Aorta (tissue), 5 donors: Measurements from ENCODE around the gene PCDHGC4. TPM values are rescaled to one million over a fixed set of nuclear protein-coding genes. Genes with fewer than 3 reads are reported as not detected.
A peak's percentile ranks its signal among the peaks of the same experiment; 100 is the strongest.

Experiments
- ATAC-seq: fragments of 200-7000 bp; cut with Tn5 transposase; one replicate; pipeline ENCODE4 v1.9.1; 2022; ENCODE audit warnings: moderate library complexity; ENCODE audit not compliant: low FRiP score
- DNase-seq, 2 donors: peaks; one replicate each; pipeline ENCODE4 v3.0.0-alpha.2; 2020
- H3K27ac ChIP-seq, 2 donors: one replicate each; pipeline ENCODE4 v1.5.1; 2013; ENCODE audit warnings: low read length in 2 of 2, mild to moderate bottlenecking in 2 of 2, moderate library complexity in 2 of 2, control low read depth in 1 of 2, inconsistent platforms in 1 of 2, low read depth in 1 of 2
- H3K27me3 ChIP-seq, 2 donors: one replicate each; pipeline ENCODE4 v1.6.1; 2013; ENCODE audit warnings: control low read depth in 1 of 2, low read length in 1 of 2, mild to moderate bottlenecking in 1 of 2, moderate library complexity in 1 of 2; ENCODE audit not compliant: insufficient read depth in 2 of 2, control insufficient read depth in 1 of 2
- H3K36me3 ChIP-seq, 2 donors: one replicate each; pipeline ENCODE4 v1.6.1; 2013; ENCODE audit warnings: control low read depth in 1 of 2, low read length in 1 of 2, mild to moderate bottlenecking in 1 of 2; ENCODE audit not compliant: insufficient read depth in 2 of 2, control insufficient read depth in 1 of 2
- H3K4me1 ChIP-seq, 2 donors: one replicate each; pipeline ENCODE4 v1.6.1; 2013; ENCODE audit warnings: low read length in 2 of 2, control low read depth in 1 of 2, mild to moderate bottlenecking in 1 of 2, moderate library complexity in 1 of 2; ENCODE audit not compliant: insufficient read depth in 2 of 2, control insufficient read depth in 1 of 2
- H3K4me3 ChIP-seq, 2 donors: one replicate each; pipeline ENCODE4 v1.5.1; 2013; ENCODE audit warnings: low read length in 2 of 2, control low read depth in 1 of 2, mild to moderate bottlenecking in 1 of 2
- H3K9me3 ChIP-seq: one replicate; pipeline ENCODE4 v1.6.1; 2013; ENCODE audit warnings: mild to moderate bottlenecking, low read length; ENCODE audit not compliant: control insufficient read depth
- WGBS, 2 donors: extraction: QIAGEN DNeasy Blood & Tissue Kit; methylation state at CpG; one replicate each; pipeline ENCODE4 v1.1.7; 2013; 5-methylcytosine and 5-hydroxymethylcytosine counted together
- intact Hi-C, 2 donors: fragments of 100-400 bp; cut with DNase I; formaldehyde crosslinking; loops; one replicate each; pipeline versions ENCODE4 v1.14.2 to v1.15.0; 2022
- polyA plus RNA-seq, 2 donors: library from polyadenylated mRNA; stranded (reverse); fragments of 200-250 nt; gene quantifications; one replicate each; pipeline ENCODE4 v1.2.3, GENCODE V29; 2013
- total RNA-seq, 2 donors: library from RNA; stranded (reverse); fragmentation: NEBNext Ultra II Directional; extraction: Animal tissue kit (Norgen Biotek cat#: 25700); gene quantifications; one replicate each; pipeline ENCODE4 v1.2.1, GENCODE V29; 2021
- donor health status: healthy with polysubstance abuse.
- donor health status: Bipolar disorder and iron deficiency.
- donor health status: DM: no; HTN: no; CAD: no.
- donor health status: DM: no; HTN: no; CAD: no.
- donor health status: DM: yes; HTN: yes; CAD: no.

PCDHGC4 gene
- total and polyA plus RNA-seq, 4 donors: 0.05 to 6.1 (median 1.6) TPM

DNA sequence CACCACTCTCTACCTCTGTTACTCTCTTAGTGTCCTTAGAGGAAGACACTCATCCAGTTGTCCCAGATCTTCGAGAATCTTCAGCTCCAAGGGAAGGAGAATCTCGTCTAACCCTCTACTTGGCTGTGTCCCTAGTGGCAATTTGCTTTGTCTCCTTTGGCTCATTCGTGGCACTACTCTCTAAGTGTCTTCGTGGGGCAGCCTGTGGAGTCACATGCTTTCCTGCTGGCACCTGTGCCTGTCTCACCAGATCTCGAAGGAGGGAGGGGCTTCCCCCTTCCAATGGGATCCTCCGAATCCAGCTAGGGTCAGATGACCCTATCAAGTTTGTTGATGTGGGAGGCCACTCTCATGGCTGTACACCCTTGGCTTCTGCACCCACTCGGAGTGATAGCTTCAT is 2.3 kb downstream of the PCDHGC4 start:
- Histone ChIP-seq H3K9me3 (no peaks in the 10 kb centered on the region), H3K36me3 (no peaks in the 10 kb centered on the region), H3K4me1 (peaks cover 0 to 9% of the 10 kb centered on the region in 2 donors), H3K4me3 (no peak overlapping the region), H3K27me3 (no peaks in the 10 kb centered on the region), H3K27ac (no peak overlapping the region)
- no peak for ATAC-seq
- no peak for DNase-seq
- WGBS, 2 donors: 78 to 84% methylated on average over 7 of the region's 7 CpGs
- intact Hi-C loops: no loop called here

DNA sequence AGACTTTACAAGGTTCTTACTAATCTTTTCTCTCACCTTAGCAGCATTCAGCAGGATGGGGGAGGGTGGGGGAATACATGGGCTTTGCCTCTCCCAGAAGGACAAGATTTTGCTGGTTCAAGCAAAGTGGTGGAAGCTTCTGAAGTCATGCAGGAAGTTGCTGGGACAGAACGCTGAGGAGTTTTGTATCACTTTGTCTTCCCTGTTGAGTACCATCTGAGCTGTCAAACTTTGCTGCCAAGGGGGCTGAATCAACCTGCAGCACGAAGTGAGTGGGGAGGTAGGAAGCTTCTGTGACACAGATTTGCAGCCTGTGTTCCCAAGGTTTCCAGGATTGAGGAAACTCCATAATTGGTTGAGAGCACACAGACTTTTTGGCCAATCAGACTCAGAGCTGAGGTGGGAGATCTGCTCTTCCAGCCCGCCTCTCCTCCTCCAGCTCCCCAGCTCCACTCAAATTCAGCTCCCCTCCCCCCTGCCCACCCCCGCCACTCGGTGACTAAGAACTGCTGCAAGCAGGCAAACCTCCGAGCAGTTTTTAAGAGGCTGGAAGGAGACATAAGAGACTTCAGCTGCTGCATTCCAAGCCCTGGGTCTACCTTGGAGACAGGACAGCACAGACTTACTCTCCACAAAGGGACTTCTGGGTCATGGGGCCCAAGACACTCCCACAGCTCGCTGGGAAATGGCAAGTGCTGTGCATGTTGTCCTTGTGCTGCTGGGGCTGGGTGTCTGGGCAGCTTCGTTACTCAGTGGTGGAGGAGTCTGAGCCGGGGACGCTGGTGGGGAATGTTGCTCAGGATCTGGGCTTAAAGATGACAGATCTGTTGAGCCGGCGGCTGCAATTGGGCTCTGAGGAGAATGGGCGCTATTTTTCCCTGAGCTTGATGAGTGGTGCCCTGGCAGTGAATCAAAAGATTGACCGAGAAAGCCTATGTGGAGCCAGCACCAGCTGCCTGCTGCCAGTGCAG is 4.0 kb downstream of the PCDHGC4 start, which contains the start of gene PCDHGC5:
Gene PCDHGC5 (plus strand): TSS at position 491 of the 971 bp plus-strand sequence. CDS start 160 bp downstream, at position 651.
- Histone ChIP-seq H3K27me3 (no peaks in the 10 kb centered on the region), H3K36me3 (no peaks in the 10 kb centered on the region), H3K27ac (no peak within 1 kb of the TSS), H3K9me3 (no peaks in the 10 kb centered on the region), H3K4me3 (no peak within 1 kb of the TSS), H3K4me1 (peaks cover 0 to 6% of the 10 kb centered on the region in 2 donors)
- DNase-seq (peak in 1 of 2 donors; percentile 59), ATAC-seq (no peak)
- intact Hi-C loops: no loop called here
- WGBS, 2 donors: 40 to 48% methylated on average over 14 of the region's 14 CpGs

DNA sequence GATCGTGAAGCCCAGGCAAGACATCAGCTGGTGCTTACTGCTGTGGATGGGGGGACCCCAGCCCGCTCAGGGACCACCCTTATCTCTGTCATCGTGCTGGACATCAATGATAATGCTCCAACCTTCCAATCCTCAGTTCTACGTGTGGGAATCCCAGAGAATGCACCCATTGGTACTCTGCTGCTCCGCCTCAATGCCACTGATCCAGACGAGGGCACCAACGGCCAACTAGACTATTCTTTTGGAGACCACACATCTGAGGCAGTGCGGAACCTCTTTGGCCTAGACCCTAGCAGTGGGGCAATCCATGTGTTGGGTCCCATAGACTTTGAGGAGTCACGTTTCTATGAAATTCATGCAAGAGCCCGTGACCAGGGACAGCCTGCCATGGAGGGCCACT is 5.0 kb downstream of the PCDHGC4 start:
- Histone ChIP-seq H3K27ac (no peak overlapping the region), H3K36me3 (no peaks in the 10 kb centered on the region), H3K4me3 (no peak overlapping the region), H3K4me1 (no peaks in the 10 kb centered on the region), H3K27me3 (no peaks in the 10 kb centered on the region), H3K9me3 (no peaks in the 10 kb centered on the region)
- no peak for ATAC-seq
- WGBS, 2 donors: 88 to 92% methylated on average over 10 of the region's 10 CpGs
- no peak for DNase-seq
- intact Hi-C loops: no loop called here

DNA sequence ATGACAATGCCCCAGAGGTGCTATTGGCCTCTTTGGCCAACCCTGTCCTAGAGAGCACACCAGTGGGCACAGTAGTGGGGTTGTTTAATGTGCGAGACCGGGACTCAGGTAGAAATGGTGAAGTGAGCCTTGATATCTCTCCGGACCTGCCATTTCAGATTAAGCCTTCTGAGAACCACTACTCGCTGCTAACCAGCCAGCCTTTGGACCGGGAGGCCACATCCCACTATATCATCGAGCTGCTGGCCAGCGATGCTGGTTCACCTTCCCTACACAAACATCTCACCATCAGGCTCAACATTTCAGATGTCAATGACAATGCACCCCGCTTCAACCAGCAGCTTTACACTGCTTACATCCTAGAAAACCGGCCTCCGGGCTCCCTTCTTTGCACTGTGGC is 5.4 kb downstream of the PCDHGC4 start:
- 92 to 95% methylated on average over 10 of the region's 10 CpGs for WGBS, 2 donors
- H3K4me1 ChIP-seq: no peaks in the 10 kb centered on the region
- H3K36me3 ChIP-seq: no peaks in the 10 kb centered on the region

DNA sequence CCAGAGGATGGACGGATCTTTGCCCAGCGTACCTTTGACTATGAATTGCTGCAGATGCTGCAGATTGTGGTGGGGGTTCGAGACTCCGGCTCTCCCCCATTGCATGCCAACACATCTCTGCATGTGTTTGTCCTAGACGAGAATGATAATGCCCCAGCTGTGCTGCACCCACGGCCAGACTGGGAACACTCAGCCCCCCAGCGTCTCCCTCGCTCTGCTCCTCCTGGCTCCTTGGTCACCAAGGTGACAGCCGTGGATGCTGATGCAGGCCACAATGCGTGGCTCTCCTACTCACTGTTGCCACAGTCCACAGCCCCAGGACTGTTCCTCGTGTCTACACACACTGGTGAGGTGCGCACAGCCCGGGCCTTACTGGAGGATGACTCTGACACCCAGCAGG is 5.9 kb downstream of the PCDHGC4 start:
- no peaks in the 10 kb centered on the region for H3K9me3 ChIP-seq
- H3K4me3 ChIP-seq: no peak overlapping the region
- no peaks in the 10 kb centered on the region for H3K27me3 ChIP-seq
- no peaks in the 10 kb centered on the region for H3K36me3 ChIP-seq
- H3K4me1 ChIP-seq: no peaks in the 10 kb centered on the region
- WGBS, 2 donors: 88 to 89% methylated on average over 13 of the region's 13 CpGs
- no peak overlapping the region for H3K27ac ChIP-seq
- intact Hi-C loops: no loop called here
- ATAC-seq (no peak), DNase-seq (no peak)

More for the DNA sequence above, 5.4 kb downstream of the PCDHGC4 start:
- no peak for ATAC-seq
- H3K27me3 ChIP-seq: no peaks in the 10 kb centered on the region
- intact Hi-C loops: no loop called here
- no peak overlapping the region for H3K27ac ChIP-seq
- no peaks in the 10 kb centered on the region for H3K9me3 ChIP-seq
- DNase-seq: no peak
- no peak overlapping the region for H3K4me3 ChIP-seq

DNA sequence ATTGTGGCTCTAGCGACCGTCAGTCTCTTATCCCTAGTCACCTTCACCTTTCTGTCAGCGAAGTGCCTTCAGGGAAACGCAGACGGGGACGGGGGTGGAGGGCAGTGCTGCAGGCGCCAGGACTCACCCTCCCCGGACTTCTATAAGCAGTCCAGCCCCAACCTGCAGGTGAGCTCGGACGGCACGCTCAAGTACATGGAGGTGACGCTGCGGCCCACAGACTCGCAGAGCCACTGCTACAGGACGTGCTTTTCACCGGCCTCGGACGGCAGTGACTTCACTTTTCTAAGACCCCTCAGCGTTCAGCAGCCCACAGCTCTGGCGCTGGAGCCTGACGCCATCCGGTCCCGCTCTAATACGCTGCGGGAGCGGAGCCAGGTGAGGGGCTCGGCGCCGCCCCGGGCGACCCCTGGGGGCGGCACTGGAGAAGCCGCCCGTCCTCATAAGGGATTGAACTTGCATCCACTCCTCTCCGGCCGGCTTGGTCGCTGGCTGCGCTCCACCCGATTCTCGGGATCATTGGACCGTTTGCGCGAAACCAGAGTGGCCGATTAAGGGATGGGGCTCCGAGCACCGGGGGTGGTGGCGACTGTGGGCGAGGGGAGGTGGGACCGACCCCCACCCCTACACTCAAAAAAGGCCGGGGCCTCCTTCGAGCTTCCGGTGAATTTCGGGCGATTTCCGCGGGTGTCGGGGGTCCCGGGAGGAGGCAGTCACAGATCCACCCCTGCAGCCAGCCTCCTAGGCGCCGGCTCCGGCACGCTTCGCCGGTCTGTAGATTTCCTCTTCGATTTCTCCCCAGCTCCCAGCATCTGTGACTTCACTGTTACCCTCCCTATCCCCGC is 6.7 kb downstream of the PCDHGC4 start:
- no peak overlapping the region for H3K4me3 ChIP-seq
- no peaks in the 10 kb centered on the region for H3K4me1 ChIP-seq
- intact Hi-C loops: no loop called here
- DNase-seq: no peak
- no peak for ATAC-seq
- WGBS, 2 donors: 74 to 79% methylated on average over 64 to 66 of the region's 66 CpGs
- no peak overlapping the region for H3K27ac ChIP-seq
- H3K36me3 ChIP-seq: no peaks in the 10 kb centered on the region
- H3K9me3 ChIP-seq: no peaks in the 10 kb centered on the region
- H3K27me3 ChIP-seq: no peaks in the 10 kb centered on the region

DNA sequence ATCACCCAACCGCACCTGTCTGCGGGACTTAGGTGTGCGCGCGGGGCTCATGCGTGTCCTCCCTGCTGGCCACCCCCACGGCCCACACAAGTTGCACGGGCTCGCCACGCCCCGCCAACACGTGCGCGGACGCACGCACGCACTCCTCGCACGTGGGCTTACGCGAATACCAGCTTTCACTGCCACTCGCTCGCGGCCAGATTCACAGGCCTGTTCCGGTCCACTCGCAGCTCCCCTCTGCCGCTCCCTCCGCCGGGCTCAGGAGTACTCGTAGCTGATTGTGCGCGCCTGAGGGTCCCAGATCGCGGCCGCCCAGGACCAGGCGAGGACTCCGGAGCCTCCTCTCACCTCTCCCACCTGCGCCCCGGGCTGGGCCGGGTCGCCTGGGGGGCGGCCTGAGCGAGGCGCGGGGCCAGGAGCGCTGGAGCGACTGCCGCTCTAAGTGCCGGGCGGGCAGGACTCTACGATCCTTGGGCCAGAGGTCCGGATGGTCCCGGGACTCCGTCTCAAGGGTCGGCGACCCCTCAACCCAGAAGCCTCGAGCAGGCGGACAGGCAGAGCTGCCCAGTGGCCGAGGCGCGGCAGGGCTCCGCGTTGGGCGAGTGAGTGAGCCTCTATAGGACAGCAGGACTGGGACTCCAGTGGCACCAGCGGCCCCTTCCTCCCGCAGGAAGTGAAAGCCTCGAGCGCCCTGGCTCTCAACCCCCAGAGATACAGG is 7.5 kb downstream of the PCDHGC4 start:
- no peaks in the 10 kb centered on the region for H3K4me1 ChIP-seq
- no peaks in the 10 kb centered on the region for H3K36me3 ChIP-seq
- 77% methylated on average over 67 to 68 of the region's 68 CpGs for WGBS, 2 donors
- H3K9me3 ChIP-seq: no peaks in the 10 kb centered on the region
- no peak overlapping the region for H3K4me3 ChIP-seq
- intact Hi-C loops: no loop called here
- no peaks in the 10 kb centered on the region for H3K27me3 ChIP-seq
- H3K27ac ChIP-seq: no peak overlapping the region
- DNase-seq: peak in 1 of 2 donors; percentile 50
- ATAC-seq: no peak
